H54 (cell line): ENCODE results near the gene COL26A1.
"Not testable (repeated sequence)": the region's sequence is repeated elsewhere in the genome, so short reads cannot be mapped to it uniquely, and the experiment has no call there.

ENCODE experiments used
- DNase-seq: peaks from one replicate; pipeline ENCODE4 v3.0.0; 2011; ENCODE audit warnings: low spot score, mixed read lengths; ENCODE audit not compliant: insufficient read length
- FAIRE-seq: peaks from 3 replicates; lab custom pipeline; 2011; peaks lifted over from hg19 to GRCh38; lab: Jason Lieb, UNC
- POLR2A ChIP-seq: IDR thresholded peaks from 2 replicates; pipeline ENCODE4 v1.6.1; 2011; ENCODE audit warnings: low read depth, mild to moderate bottlenecking, low read length

COL26A1 gene

DNA sequence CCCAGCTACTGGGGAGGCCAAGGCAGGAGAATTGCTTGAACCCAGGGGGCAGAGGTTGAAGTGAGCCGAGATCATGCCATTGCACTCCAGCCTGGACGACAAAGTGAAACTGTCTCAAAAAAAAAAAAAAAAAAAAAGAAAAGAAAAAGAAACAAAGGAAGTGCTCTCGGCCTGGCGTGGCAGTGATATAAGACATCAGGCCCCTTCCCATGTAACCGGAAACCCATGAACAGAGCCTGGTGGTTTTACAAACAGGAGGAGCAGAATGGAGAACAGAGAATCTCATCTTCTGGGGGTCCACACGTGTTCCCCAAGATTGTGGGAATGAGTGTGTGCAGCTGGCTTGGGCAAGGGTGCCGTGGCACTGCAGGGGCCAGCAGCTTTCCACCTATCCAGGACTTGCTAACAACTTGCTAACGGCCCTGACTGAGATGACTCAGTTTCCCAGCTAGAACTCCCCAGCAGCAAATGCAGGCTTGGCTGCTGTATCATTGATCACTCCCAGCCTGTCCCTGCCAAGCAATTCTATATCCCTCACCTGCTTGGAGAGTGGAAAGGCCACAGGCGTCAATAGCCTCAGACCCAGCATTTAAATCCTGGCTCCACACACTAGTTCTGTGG is 103.0 kb downstream of the COL26A1 start:
- FAIRE-seq, result no peak
- DNase-seq, result no peak
- TF ChIP-seq POLR2A, result no peak

DNA sequence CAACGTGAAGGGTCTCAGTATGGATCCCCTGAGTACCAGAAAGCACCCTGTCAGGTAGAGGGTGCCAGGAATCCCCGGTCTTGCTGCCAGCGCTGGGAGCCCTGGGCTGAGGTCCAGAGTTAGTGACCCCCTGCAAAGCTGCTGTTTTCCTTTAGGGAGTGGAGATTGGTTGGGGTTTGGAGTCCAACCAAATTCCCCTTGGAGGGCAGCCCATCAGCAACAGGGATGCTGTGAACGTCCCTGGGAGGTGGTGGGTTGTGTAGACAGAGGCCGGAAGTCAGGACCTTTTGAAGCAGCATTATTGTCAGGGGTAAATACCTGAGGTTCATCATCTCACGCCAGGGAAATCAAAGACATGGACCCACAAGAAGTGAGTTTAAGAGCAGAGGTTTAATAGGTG is 104.2 kb downstream of the COL26A1 start:
- no peak for DNase-seq
- no peak for FAIRE-seq
- no peak for TF ChIP-seq POLR2A

GRCh38 chr7:101468546-101469275 is 106.0 kb downstream of the COL26A1 start:
- FAIRE-seq, result no peak

DNA sequence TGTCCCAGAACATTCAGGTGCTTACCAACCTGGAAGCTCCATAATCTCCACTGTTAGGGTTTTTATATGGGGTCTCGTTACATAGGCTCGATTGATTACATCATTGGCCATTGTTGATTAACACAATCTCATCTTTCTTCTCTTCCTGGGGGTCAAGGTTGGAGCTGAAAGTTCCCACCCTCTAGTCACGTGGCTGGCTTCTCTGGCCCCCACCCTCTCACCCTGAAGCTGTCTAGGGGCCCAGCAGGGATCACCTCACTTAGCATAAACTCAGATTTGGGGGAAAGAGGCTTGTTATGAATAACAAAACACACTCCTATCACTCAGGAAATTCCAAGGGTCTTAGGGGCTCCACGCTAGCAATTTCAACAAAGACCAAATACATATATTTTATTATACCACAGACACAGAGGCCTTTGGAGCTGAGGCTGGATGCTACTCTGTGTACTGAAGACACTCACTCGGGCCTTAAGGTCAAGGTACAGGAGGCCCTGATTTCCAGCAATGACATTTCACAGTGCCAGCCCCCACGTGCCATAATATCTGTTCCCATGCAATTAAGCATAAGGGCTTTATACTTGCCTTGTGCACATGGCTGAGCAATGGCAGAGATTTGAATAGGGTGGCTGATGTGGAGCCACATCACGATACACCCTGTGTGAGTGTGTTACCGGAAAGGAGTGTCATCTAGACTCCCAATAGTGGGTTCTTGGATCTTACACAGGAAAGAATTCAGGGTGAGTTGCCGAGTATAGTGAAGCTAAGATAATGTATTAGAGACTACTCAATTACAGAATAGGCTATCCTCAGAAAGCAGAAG is 108.2 kb downstream of the COL26A1 start:
- no peak for TF ChIP-seq POLR2A
- DNase-seq, result no peak
- no peak for FAIRE-seq

More at GRCh38 chr7:101468546-101469275, 106.0 kb downstream of the COL26A1 start:
- no peak for TF ChIP-seq POLR2A
- DNase-seq, result no peak

- FAIRE-seq (no peak), DNase-seq (no peak)
- TF ChIP-seq POLR2A, result no peak
Measured at GRCh38 chr7:101474178-101474577, 111.5 kb downstream of the COL26A1 start.

DNA sequence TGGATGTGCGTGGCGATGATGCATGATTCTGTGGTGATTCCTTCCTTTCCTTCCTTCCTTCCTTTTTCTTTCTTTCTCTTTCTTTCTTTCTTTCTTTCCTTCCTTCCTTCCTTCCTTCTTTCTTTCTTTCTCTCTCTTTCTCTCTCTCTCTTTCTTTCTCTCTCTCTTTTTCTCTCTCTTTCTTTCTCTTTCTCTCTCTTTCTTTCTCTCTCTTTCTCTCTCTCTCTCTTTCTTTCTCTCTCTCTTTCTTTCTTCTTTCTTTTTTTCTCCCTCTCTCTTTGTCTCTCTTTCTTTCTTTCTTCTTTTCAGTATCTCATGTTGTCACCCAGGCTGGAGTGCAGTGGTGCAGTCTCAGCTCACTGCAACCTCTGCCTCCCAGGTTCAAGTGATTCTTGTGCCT is 113.0 kb downstream of the COL26A1 start:
- not testable (repeated sequence) for DNase-seq, FAIRE-seq

DNA sequence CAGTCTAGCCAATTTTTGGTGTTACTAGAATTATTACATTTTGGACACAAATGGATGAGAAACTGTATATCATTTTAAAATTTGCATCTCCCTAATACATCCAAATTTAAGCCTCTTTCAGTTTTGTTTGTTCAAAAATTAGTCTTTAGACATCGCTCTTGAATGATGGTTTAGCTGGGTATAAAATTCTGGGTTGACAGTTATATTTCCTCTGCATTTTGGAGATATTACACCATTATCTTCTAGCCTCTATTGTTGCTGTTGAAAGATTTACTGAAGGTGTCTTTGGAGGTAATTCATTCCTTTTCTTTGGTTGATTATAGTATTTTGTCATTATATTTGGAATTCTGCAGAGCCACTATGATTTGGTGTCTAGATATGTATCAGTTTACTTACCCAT is 116.5 kb downstream of the COL26A1 start:
- TF ChIP-seq POLR2A, result no peak
- no peak for DNase-seq
- no peak for FAIRE-seq

DNA sequence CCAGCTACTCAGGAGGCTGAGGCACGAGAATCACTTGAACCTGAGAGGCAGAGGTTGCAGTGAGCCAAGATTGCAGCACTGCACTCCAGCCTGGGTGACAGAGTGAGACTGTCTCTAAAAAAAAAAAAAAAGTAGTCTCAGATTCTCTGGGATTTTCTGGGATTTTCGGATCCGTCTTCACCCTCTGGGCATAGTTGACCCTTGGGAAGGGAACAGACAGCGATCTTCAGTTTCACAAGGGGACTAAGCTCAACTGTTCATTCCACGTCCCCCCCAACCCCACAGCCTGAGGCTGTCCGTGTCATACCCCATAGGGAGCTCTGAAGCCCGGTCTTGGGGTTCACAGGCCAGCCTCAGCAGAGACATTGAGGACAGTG is 123.4 kb downstream of the COL26A1 start:
- DNase-seq, FAIRE-seq: not testable (repeated sequence)

DNA sequence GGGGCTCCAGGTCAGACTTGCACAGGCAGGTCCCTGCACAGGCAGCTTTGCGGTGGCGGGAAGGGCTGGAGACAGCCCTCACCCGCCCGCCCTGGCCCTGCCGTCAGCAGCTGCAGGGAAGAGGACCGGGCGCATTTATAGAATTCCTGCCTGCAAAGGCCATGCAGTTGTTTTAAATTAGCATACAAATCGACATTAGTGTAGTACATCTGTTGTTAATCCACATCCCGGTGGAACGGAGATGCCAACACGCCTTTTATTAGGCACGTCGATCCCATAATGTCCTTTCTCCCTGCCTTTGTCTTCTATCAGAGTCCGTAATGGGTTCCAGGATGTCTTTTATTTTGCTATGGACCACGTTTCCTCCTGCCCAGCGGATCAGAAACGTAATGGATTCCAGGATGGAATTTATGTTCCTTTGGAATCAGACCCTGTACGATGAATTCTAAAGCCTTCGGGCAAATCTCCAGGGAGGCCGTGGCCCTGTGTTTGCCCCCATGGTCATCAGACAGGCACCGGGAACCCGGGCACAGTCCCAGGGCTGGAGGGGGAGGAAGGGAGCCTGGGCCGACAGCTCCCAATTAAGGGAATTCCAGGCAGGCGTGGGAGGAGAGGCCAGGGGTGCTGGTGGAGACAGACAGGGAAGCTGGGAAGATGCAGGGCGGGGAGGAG is 123.9 kb downstream of the COL26A1 start:
- no peak for TF ChIP-seq POLR2A
- no peak for DNase-seq
- no peak for FAIRE-seq

- no peak for DNase-seq
- no peak for TF ChIP-seq POLR2A
- FAIRE-seq, result no peak
Measured at GRCh38 chr7:101487105-101487458, 124.4 kb downstream of the COL26A1 start.

DNA sequence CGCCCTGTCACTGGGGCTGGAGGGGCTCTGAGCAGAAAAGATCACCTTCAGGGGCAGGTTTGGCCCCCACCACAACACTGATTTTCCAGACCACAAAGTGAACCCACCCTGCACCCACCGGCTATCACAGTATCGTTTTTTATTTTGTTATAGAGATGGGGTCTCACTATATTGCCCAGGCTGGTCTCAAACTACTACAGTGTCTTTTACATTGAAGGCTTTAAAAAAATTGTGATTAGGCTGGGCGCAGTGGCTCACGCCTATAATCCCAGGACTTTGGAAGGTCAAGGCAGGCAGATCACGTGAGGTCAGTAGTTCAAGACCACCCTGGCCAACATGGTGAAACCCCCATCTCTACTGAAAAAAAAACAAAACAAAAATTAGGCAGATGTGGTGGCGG is 125.1 kb downstream of the COL26A1 start:
- TF ChIP-seq POLR2A, result no peak
- FAIRE-seq (no peak), DNase-seq (no peak)

DNA sequence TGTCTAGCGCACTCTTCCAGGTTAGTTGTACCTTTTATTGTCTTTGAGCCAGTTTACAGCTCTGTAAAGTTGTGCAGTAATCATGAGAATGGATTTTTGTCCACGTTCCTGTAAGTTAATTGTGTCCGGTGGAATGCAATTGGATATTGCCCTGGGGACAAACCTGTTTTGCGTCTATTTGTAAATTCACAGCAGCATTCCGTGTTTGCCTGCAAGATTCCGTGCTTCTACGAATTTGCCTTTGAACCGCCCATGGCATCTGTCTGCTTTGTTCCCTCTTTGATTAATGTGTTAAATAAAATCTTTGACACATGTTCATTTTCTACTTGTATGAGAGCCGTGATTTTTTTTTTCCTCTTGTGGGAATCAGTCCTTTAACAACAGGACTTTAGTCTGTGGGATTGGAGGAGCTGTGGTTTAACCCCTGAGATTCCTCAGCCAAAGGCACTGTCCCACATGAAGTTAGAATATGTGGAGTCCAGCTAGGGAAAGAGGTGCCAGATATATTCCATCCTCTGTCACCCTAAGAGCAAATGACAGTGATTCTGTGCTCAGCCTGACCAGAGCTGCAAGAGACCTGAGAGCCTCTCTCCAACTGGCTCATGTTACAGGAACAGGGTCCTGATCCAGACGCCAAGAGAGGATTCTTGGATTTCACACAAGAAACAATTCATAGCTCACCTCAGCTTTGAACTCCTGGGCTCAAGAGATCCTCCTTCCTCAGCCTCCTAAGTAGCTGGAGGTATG is 126.3 kb downstream of the COL26A1 start:
- TF ChIP-seq POLR2A, result no peak
- FAIRE-seq (no peak), DNase-seq (no peak)

DNA sequence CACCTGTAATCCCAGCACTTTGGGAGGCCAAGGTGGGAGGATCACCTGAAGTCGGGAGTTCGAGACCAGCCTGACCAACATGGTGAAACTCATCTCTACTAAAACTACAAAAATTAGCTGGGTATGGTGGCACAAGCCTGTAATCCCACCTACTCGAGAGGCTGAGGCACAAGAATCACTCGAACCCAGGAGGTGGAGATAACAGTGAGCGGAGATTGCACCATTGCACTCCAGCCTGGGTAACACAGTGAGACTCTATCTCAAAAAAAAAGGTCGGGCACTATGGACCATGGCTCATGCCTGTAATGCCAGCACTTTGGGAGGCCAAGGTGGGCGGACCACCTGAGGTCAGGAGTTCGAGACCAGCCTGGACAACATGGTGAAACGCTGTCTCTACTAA is 127.8 kb downstream of the COL26A1 start:
- not testable (repeated sequence) for DNase-seq, FAIRE-seq

DNA sequence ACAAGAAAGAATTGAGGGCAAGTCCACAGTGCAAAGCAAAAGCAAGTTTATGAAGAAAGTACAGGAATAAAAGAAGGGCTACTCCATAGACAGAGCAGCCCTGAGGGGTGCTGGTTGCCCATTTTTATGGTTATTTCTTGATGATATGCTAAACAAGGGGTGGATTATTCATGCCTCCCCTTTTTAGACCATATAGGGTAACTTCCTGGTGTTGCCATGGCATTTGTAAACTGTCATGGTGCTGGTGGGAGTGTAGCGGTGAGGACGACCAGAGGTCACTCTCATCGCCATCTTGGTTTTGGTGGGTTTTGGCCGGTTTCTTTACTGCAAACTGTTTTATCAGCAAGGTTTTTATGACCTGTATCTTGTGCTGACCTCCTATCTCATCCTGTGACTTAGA is 128.8 kb downstream of the COL26A1 start:
- FAIRE-seq, DNase-seq: not testable (repeated sequence)
